GM12891 (cell line): ENCODE measurements around the gene RNF14.

Source experiments
- PAX5 ChIP-seq: IDR thresholded peaks from 2 replicates; pipeline ENCODE4 v1.6.1; 2011; ENCODE audit warnings: low read length, moderate library complexity, mild to moderate bottlenecking; ENCODE audit not compliant: insufficient read depth, severe bottlenecking
- POLR2A ChIP-seq: IDR thresholded peaks from 2 replicates; pipeline ENCODE4 v1.6.1; 2011; ENCODE audit warnings: low read depth, low read length, control low read depth
- POLR2AphosphoS5 ChIP-seq: IDR thresholded peaks from 2 replicates; pipeline ENCODE4 v1.6.1; 2011; ENCODE audit warnings: low read depth, low read length, control low read depth
- SPI1 ChIP-seq: IDR thresholded peaks from 2 replicates; pipeline ENCODE4 v1.6.1; 2011; ENCODE audit warnings: low read depth, low read length, control low read depth
- TAF1 ChIP-seq: IDR thresholded peaks from 2 replicates; pipeline ENCODE4 v1.6.1; 2011; ENCODE audit warnings: low read depth, low read length, control low read depth

GRCh38 chr5:141926434-141926833 is 42.5 kb upstream of the RNF14 start:
- TF ChIP-seq POLR2A = no peak
- TF ChIP-seq TAF1 = no peak
- TF ChIP-seq POLR2AphosphoS5 = no peak
- no peak for TF ChIP-seq SPI1
- TF ChIP-seq PAX5 = no peak
